ENCODE measurements around the gene PRDM2. TPM values are rescaled to one million over a fixed set of nuclear protein-coding genes. Genes with fewer than 3 reads are reported as not detected.
A peak's percentile ranks its signal among the peaks of the same experiment; 100 is the strongest.

PRDM2 gene
- total RNA-seq, 1 donor from 2014 or later, result 55.2 TPM

GRCh38 chr1:13802782-13803545 lies 103.0 kb downstream of the PRDM2 start:
- H3K27ac Mint-ChIP-seq (ENCODE audit: unreplicated experiment), result no peak overlapping the region
- H3K36me3 Mint-ChIP-seq (ENCODE audit: low read depth), result no peaks in the 10 kb centered on the region

DNA sequence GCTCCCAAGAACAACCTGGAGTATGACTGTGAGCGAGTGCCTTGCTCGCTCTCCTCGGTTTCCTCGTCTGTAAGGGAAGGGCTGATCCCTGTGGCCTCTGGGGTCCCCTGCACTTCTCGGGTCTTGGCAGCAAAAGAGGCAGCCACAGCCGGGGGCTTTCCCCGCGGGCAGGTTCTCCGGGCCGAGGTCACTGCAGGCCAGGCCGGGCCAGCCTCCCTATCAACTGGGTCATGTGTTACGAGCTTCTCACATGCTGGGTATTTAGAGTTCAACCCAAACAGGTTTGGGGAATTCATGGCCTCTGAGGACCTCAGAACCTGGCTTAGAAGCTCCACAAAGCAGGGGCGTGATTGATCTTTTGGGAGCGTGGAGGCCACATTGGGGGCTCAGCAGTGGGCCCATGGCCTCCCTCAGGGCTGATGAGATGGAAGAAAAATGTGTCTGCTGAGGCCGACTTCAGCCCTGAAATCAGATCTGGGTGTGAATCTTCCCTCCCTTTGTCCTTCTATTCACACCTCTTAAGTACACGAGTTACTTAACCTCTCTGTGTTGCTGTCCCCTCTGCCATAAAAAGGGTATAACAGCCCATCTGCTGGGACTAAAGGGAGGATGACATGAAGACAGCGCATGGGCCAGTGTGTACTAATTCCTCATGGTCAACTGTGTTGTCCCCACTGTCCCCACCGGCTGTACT lies 103.7 kb downstream of the PRDM2 start:
- Mint-ChIP-seq H3K36me3 (ENCODE audit: low read depth) (no peaks in the 10 kb centered on the region), H3K9me3 (no peaks in the 10 kb centered on the region), H3K4me3 (no peak overlapping the region), H3K4me1 (peaks cover 8% of the 10 kb centered on the region), H3K27me3 (ENCODE audit: low read depth) (no peaks in the 10 kb centered on the region), H3K27ac (ENCODE audit: unreplicated experiment) (no peak overlapping the region)
- no peak for DNase-seq (ENCODE audit: low read depth, low spot score)
- TF ChIP-seq, protein P1, sequence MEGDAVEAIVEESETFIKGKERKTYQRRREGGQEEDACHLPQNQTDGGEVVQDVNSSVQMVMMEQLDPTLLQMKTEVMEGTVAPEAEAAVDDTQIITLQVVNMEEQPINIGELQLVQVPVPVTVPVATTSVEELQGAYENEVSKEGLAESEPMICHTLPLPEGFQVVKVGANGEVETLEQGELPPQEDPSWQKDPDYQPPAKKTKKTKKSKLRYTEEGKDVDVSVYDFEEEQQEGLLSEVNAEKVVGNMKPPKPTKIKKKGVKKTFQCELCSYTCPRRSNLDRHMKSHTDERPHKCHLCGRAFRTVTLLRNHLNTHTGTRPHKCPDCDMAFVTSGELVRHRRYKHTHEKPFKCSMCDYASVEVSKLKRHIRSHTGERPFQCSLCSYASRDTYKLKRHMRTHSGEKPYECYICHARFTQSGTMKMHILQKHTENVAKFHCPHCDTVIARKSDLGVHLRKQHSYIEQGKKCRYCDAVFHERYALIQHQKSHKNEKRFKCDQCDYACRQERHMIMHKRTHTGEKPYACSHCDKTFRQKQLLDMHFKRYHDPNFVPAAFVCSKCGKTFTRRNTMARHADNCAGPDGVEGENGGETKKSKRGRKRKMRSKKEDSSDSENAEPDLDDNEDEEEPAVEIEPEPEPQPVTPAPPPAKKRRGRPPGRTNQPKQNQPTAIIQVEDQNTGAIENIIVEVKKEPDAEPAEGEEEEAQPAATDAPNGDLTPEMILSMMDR (conservative IDR thresholded peaks at IDR 0.05), result no peak

More at GRCh38 chr1:13802782-13803545, 103.0 kb downstream of the PRDM2 start:
- Mint-ChIP-seq H3K9me3 (no peaks in the 10 kb centered on the region), H3K4me1 (peaks cover 10% of the 10 kb centered on the region), H3K27me3 (ENCODE audit: low read depth) (no peaks in the 10 kb centered on the region), H3K4me3 (no peak overlapping the region)
- DNase-seq (ENCODE audit: low read depth, low spot score), result no peak
- TF ChIP-seq, protein P1 (conservative IDR thresholded peaks at IDR 0.05), result no peak

DNA sequence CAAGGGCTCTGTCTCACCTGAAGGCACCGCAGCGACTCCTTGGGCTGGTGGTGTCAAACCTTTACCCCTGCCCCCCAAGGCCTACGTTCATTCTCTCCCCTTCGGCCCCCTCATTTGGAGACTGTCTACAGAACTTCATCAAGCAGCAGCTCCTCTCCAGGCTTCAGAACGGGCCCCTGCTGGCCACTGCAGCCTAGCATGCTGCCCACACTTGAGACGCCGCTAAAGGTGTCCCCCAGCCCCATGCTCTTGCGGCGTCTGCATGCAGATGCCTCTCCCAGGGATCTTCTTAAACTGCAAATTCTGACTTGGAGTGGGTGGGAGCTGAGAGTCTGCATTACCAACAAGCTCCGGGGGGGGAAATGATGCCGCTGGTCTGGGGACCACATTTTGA lies 104.2 kb downstream of the PRDM2 start:
- Mint-ChIP-seq H3K36me3 (ENCODE audit: low read depth) (no peaks in the 10 kb centered on the region), H3K27me3 (ENCODE audit: low read depth) (no peaks in the 10 kb centered on the region), H3K4me3 (no peak overlapping the region), H3K9me3 (no peaks in the 10 kb centered on the region), H3K4me1 (peaks cover 9% of the 10 kb centered on the region), H3K27ac (ENCODE audit: unreplicated experiment) (no peak overlapping the region)
- DNase-seq (ENCODE audit: low read depth, low spot score), result no peak
- TF ChIP-seq, protein P1 (conservative IDR thresholded peaks at IDR 0.05), result no peak

GRCh38 chr1:13805431-13805830 lies 105.4 kb downstream of the PRDM2 start:
- TF ChIP-seq, protein P1 (conservative IDR thresholded peaks at IDR 0.05), result no peak
- no peak for DNase-seq (ENCODE audit: low read depth, low spot score)
- H3K9me3 Mint-ChIP-seq, result no peaks in the 10 kb centered on the region
- no peaks in the 10 kb centered on the region for H3K36me3 Mint-ChIP-seq (ENCODE audit: low read depth)
- H3K4me1 Mint-ChIP-seq, result peaks cover 9% of the 10 kb centered on the region
- H3K27me3 Mint-ChIP-seq (ENCODE audit: low read depth), result no peaks in the 10 kb centered on the region
- no peak overlapping the region for H3K4me3 Mint-ChIP-seq
- peak overlapping the region; percentile 50 for H3K27ac Mint-ChIP-seq (ENCODE audit: unreplicated experiment)

DNA sequence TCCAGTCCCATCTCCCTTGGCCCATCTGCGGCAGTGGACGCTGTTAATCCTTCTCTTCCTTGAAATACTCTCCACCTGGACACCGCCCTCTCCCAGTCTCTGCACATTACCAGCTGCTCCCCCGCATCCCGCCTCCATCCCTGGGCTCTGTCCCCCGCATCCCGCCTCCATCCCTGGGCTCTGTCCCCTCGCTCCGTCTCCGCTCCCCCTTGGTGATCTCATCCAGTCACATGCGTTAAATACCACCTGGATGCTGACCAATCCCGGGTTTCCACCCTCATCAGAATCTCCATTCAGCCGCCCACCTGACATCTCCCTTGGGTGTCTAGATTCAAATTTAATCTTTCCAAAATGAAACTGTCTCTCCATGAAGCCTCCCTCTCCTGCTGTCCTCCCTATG lies 106.1 kb downstream of the PRDM2 start:
- Mint-ChIP-seq H3K36me3 (ENCODE audit: low read depth) (no peaks in the 10 kb centered on the region), H3K27ac (ENCODE audit: unreplicated experiment) (peak overlapping the region; percentile 96), H3K4me1 (peaks cover 9% of the 10 kb centered on the region), H3K4me3 (no peak overlapping the region), H3K9me3 (no peaks in the 10 kb centered on the region), H3K27me3 (ENCODE audit: low read depth) (no peaks in the 10 kb centered on the region)
- TF ChIP-seq, protein P1 (conservative IDR thresholded peaks at IDR 0.05), result no peak
- no peak for DNase-seq (ENCODE audit: low read depth, low spot score)

All from neural crest cell (in vitro differentiated cells).